HG03565 (cell line): ENCODE results near the gene TRPC6.

Source experiments
- ATAC-seq: cut with Tn5 transposase; IDR thresholded peaks from one replicate; pipeline ENCODE4 v1.9.1; 2021; ENCODE audit warnings: mild to moderate bottlenecking, moderate library complexity; ENCODE audit not compliant: unreplicated experiment

The TRPC6 gene

GRCh38 chr11:101583251-101584128, at the start of gene TRPC6:
Gene TRPC6 (minus strand): TSS chr11:101584007. CDS start chr11:101583503, 504 bp downstream.
- ATAC-seq: no peak

- ATAC-seq: no peak
These were observed 36.2 kb upstream of the TRPC6 start for GRCh38 chr11:101620026-101620425.

- ATAC-seq: no peak
These were observed 34.9 kb upstream of the TRPC6 start for GRCh38 chr11:101618709-101619108.

DNA sequence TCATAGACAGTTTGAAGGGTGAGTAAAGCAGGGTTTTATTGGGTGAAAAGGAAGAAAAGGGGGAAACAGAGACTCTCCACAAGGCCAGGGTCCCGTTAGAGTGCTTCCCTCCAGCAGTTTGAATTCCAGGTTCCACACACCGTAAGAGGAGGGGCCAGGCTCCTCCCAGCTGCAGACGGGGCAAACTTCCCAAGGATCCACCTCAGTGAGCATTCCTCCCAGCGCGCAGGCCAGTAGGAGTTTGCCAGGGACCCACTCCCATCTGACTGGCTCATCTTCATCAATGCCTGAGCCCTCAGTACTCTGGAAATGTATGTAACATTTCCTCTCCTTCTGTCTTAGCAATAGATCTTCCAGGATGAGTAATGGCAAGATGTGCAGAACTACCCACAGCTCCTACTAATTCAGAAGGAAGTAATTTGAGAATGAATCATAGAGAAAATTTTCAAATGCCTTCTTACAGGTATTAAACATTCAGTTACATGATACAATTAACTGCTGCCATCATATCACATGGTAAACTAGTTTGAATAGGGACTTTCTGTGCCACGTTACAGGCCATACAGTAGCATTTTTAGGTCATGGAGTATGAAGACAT, 34.0 kb upstream of the TRPC6 start:
- ATAC-seq: no peak

GRCh38 chr11:101612481-101612880, 28.7 kb upstream of the TRPC6 start:
- no peak for ATAC-seq

GRCh38 chr11:101600924-101601323, 17.1 kb upstream of the TRPC6 start:
- ATAC-seq: no peak

- no peak for ATAC-seq
These were observed 3.2 kb upstream of the TRPC6 start for GRCh38 chr11:101586965-101587364.

GRCh38 chr11:101584655-101585054, 848 bp upstream of the TRPC6 start:
- ATAC-seq: no peak

DNA sequence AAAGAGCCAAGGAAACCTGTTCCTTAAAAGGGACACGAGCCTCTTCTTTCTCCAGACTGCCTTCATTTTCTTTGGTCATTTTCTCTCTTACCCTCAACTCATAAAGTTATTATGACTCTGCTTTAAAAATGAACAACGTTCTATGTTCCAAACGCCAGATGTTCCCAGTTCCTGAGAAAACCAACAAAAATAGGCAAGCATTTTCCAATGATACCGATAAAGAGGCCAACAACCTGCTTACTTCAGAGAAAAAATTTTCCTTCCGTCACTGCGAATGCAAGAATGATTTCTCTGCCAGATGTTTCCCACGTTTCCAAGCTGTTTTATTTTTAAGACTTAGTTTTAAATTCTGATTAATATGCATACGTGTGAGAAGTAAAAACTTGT, 315 bp upstream of the TRPC6 start:
- ATAC-seq: no peak

- no peak for ATAC-seq
These were observed 887 bp downstream of the TRPC6 start for GRCh38 chr11:101582989-101583250.

DNA sequence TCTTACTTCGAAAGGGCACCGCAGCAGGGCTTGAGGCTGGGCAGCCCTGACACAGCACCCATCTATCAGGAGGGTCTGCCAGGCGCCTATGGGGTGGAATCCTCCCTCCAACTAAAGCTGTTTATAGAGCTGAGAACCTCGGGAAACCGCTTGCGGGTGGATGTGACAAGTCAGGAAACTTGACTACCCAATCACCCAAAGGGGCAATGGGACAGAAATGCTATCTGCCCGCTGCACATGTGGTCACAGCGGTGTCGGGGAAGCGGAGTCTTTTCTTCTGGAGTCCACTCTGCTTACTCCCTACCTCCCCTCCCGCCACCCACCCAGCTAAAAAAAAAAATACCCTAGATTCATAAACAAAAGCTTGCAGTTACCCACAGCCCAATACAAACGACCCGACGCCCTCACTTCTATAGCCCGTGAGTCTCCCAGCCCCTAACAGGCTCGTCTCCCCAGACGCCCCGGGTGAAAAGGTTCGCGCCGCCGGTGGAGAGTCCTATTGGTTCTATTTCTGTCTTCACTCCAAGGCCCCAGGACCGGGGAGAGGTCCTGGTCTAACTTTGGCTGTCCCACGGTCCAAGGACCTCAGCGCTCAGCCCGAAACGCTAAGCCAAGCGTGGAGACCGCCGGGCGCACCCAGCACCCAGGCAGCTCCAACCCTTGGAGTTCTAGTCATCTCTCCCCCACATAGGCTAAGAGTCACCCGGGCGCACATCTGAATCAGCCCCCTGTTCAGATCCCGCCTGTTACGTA, 1.4 kb downstream of the TRPC6 start:
- ATAC-seq: no peak

GRCh38 chr11:101577461-101577860, 6.3 kb downstream of the TRPC6 start:
- ATAC-seq: no peak

DNA sequence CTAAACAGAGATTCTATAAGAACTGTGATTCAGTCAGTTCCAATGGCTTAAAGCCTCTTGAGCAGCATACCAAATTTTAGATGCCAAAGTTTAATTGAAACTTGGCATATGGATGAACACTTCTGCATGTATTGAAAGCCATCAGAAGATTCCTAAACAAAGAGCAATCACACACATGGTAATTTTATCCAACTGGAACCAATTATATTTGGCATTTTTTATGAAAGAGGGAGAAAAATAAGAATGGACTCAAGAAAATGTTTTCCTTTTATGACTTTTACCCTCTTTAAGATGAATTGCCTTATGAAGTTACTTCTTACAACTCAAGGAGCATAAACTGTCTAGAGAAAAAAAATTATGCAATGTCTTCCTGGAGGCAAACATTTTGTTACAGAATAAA, 7.4 kb downstream of the TRPC6 start:
- ATAC-seq: no peak

GRCh38 chr11:101574886-101575285, 8.9 kb downstream of the TRPC6 start:
- no peak for ATAC-seq

GRCh38 chr11:101567071-101567470, 16.7 kb downstream of the TRPC6 start:
- no peak for ATAC-seq

DNA sequence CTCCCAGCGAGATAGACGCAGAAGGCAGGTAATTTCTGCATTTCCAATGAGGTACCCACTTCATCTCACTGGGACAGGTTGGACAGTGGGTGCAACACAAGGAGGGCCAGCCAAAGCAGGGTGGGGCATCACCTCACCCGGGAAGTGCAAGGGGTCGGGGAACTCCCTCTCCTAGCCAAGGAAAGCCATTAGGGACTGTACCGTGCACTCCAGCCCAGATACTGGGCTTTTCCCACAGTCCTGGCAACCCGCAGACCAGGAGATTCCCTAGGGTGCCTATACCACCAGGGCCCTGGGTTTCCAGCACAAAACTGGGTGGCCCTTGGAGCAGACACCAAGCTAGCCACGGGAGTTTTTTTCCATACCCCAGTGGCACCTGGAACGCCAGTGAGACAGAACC, 17.2 kb downstream of the TRPC6 start:
- no peak for ATAC-seq

DNA sequence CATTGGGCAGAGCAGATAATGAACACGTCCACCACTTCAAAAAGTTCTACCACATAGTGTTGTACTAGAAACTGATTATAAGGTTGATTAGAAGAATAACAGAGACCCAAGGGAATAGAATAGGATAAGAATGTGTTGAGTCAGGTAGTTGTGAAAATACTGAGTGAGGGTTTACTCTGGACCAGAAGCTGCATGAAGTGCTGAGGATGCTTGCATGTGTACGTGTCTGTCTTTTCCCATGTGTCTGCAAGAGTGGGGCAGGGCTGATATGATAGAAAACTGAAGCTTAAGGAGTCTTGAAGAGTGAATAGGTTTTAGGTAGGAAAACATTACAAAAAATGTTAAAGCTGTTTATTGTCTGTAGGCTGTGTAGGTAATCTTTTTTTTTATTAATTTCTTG, 20.6 kb downstream of the TRPC6 start:
- ATAC-seq: no peak

DNA sequence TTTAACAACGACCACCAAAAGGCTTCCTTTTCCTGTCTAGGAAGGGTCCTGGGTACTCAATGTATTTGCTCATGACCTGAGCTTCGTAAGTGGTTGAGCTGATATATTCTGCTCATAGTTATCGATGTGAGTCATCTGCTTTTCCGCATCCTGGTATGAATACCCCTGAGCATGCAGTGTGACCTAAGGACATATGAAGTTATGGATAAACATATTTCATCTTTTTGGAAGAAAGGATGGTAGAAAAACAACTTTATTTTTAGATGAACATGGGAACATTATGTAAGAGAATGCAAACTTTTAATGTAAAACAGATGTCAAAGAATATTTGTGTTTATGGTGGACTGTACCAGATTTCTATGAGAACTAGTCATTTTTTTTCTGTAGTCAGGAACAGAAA, 28.4 kb downstream of the TRPC6 start:
- no peak for ATAC-seq

DNA sequence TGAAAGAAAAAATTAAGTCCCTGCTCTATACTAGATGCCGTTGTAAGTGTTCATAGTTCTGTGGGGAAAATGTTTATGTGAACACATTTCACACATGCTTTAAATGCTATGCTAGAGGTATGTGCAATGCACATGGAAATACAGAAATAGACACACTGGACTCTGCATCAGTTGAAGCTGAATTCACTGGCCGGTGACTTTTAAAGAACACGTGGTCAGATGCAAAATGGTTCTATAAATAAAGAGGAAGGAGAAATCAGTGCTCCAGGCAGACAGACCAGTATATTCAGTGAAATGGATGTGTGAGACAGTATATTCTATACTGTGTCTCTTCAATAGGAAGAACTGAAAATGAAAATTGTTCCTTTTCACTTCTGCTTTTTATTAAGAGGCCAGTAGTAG, 29.9 kb downstream of the TRPC6 start:
- peak; percentile 99 for ATAC-seq

DNA sequence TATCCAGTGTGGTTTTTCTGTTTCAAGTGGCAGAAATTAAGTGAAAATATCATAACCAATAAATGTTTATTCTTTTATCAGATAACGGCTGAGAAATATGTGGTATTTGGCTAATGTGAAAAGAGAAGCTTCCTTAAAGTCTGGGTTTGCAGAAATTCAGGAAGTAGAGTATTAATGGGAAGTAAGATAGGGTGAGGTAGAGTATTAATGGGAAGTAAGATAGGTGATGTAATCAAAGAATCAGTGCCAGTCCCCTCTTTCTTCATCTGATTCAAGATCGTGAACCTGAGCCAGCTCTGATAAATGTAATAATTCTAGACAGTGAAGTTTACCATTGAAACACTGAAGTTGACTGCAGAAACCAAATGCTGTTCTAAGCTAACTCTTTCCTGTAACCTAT, 30.9 kb downstream of the TRPC6 start:
- no peak for ATAC-seq

GRCh38 chr11:101528541-101528940, 55.3 kb downstream of the TRPC6 start:
- no peak for ATAC-seq

GRCh38 chr11:101523634-101524260, 60.1 kb downstream of the TRPC6 start:
- ATAC-seq: no peak
